Karpas-422 (cell line): ENCODE measurements around the gene RXFP3. TPM values are rescaled to one million over a fixed set of nuclear protein-coding genes. Genes with fewer than 3 reads are reported as not detected.

Experiments used
- DNase-seq: peaks from one replicate; pipeline ENCODE4 v3.0.0-alpha.2; 2015
- H2AFZ ChIP-seq: fragments of 200-600 bp; sonication (generic); 2 replicates; pipeline ENCODE4 v1.6.1; 2014; ENCODE audit warnings: antibody characterized with exemption, low read length, mixed read lengths
- H3K27ac ChIP-seq: fragments of 200-600 bp; sonication (generic); 2 replicates; pipeline ENCODE4 v1.5.1; 2014; ENCODE audit warnings: mild to moderate bottlenecking, low read length, moderate library complexity
- H3K27me3 ChIP-seq: fragments of 200-600 bp; sonication (generic); 2 replicates; pipeline ENCODE4 v1.6.1; 2014; ENCODE audit warnings: low read length, mixed read lengths
- H3K36me3 ChIP-seq: fragments of 200-600 bp; sonication (generic); 2 replicates; pipeline ENCODE4 v1.6.1; 2014; ENCODE audit warnings: low read length, mixed read lengths; ENCODE audit not compliant: insufficient read depth
- H3K4me1 ChIP-seq: fragments of 200-600 bp; sonication (generic); 2 replicates; pipeline ENCODE4 v1.6.1; 2014; ENCODE audit warnings: mild to moderate bottlenecking, low read length, mixed read lengths
- H3K4me2 ChIP-seq: fragments of 200-600 bp; sonication (generic); 2 replicates; pipeline ENCODE4 v1.6.1; 2014; ENCODE audit warnings: low read length, low read depth, mild to moderate bottlenecking; ENCODE audit not compliant: poor library complexity, severe bottlenecking
- H3K4me3 ChIP-seq: fragments of 200-600 bp; sonication (generic); 2 replicates; pipeline ENCODE4 v1.5.1; 2014; ENCODE audit warnings: mild to moderate bottlenecking, antibody characterized with exemption, low read length, mixed read lengths
- H3K79me2 ChIP-seq: fragments of 200-600 bp; sonication (generic); 2 replicates; pipeline ENCODE4 v1.6.1; 2014; ENCODE audit warnings: mild to moderate bottlenecking, low read length, mixed read lengths
- H3K9ac ChIP-seq: fragments of 200-600 bp; sonication (generic); 2 replicates; pipeline ENCODE4 v1.6.0; 2014; ENCODE audit warnings: low read length
- H3K9me2 ChIP-seq: fragments of 200-600 bp; sonication (generic), shearing (Covaris generic); replicated peaks from 2 replicates; pipeline ENCODE4 v1.6.0; 2014; ENCODE audit warnings: mild to moderate bottlenecking, low read length, moderate library complexity; ENCODE audit not compliant: insufficient read depth
- H3K9me3 ChIP-seq: fragments of 300-700, 200-600 bp; sonication (generic); 2 replicates; pipeline ENCODE4 v1.6.1; 2014; ENCODE audit warnings: low read length, mixed read lengths
- H4K20me1 ChIP-seq: fragments of 200-600 bp; sonication (generic); 2 replicates; pipeline ENCODE4 v1.6.1; 2014; ENCODE audit warnings: mild to moderate bottlenecking, antibody characterized with exemption, low read length, low read depth; ENCODE audit not compliant: insufficient read depth
- total RNA-seq: library from RNA; depleted of rRNA; stranded (reverse); fragments of >200 nt; shearing (Covaris generic); gene quantifications from 2 replicates; pipeline ENCODE4 v1.2.3, GENCODE V29; 2014; ENCODE audit warnings: low replicate concordance

Gene RXFP3
- total RNA-seq, 1 experiment from 2014 or later: not detected

GRCh38 chr5:33964132-33964700 lies 28.0 kb downstream of the RXFP3 start:
- no peak overlapping the region for H2AFZ ChIP-seq
- H3K9ac ChIP-seq: no peak overlapping the region
- no peaks in the 10 kb centered on the region for H4K20me1 ChIP-seq
- DNase-seq: no peak
- H3K4me2 ChIP-seq: no peak overlapping the region
- H3K27ac ChIP-seq: no peak overlapping the region
- no peaks in the 10 kb centered on the region for H3K9me3 ChIP-seq
- no peaks in the 10 kb centered on the region for H3K36me3 ChIP-seq
- no peak overlapping the region for H3K4me3 ChIP-seq
- H3K4me1 ChIP-seq: peaks cover 2% of the 10 kb centered on the region; the same call in 1 of the 2 replicates
- no peaks in the 10 kb centered on the region for H3K9me2 ChIP-seq
- H3K79me2 ChIP-seq: no peaks in the 10 kb centered on the region
- no peaks in the 10 kb centered on the region for H3K27me3 ChIP-seq

DNA sequence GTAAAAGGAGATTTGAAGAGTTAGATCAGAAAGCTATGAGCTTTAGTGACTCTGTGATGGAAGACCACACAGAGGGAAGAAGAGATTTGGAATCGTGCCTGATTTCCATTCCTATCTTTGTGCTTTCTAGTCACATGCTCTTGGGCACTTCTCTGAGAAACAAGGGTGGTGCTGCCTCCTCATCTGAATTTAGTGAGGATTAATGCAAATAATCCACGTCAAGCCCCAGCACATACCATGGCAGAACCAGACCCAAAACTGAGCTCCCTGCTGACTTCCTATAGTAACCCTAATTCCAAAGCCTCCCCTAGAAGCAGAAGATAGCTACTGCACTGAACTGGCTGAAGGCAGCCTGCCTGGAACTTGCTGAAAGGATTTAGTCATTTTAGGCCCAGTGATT lies 30.6 kb downstream of the RXFP3 start:
- Histone ChIP-seq H3K36me3 (no peaks in the 10 kb centered on the region), H3K79me2 (no peaks in the 10 kb centered on the region), H3K4me3 (no peak overlapping the region), H4K20me1 (no peaks in the 10 kb centered on the region), H3K9ac (no peak overlapping the region), H3K9me2 (no peaks in the 10 kb centered on the region), H3K27me3 (no peaks in the 10 kb centered on the region), H3K4me2 (no peak overlapping the region), H3K9me3 (no peaks in the 10 kb centered on the region), H3K4me1 (peaks cover 2% of the 10 kb centered on the region; the same call in 1 of the 2 replicates), H3K27ac (no peak overlapping the region), H2AFZ (no peak overlapping the region)
- DNase-seq: no peak

DNA sequence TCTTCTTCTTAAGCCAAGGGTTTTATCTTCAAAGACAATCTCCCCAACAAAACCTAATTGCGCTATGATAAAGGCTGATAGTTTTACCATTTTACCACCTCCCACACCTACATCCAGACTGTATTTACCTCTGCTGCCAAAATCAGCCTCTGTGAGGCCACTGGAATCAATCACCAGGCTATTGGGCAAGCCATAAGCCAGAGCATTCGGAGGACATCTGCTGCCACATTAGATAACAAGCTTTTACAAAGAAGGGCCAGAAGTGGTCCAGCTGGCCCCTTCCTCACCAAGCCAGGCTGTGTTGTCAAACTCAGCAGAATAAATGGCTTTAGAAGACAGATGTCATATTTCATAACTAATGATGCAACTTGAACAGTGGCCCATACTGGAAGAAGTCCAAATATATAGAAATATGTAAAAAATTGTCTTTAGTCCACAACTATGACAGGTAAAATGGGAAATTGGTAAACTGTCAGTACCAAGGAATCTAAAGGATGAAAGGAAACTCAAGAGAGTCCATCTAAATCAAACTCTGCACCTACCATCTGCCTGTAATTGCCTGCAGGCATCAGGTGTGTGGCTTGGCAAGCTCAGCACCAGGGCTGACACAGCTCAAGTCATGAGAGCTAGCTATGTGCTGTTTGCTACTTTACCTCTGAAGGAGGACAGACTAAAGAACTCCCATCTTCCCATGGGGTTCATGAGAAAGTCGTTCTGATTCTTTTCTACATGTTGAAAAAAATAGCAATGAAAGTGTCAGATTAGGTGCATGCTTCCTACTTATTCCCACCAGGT lies 32.2 kb downstream of the RXFP3 start:
- DNase-seq: no peak
- H3K79me2 ChIP-seq: no peaks in the 10 kb centered on the region
- H2AFZ ChIP-seq: no peak overlapping the region

GRCh38 chr5:33969572-33970452 lies 33.6 kb downstream of the RXFP3 start:
- no peak overlapping the region for H3K27ac ChIP-seq
- no peaks in the 10 kb centered on the region for H3K9me3 ChIP-seq
- H3K27me3 ChIP-seq: no peaks in the 10 kb centered on the region
- no peak overlapping the region for H2AFZ ChIP-seq
- peak; percentile 70 for DNase-seq
- H3K79me2 ChIP-seq: no peaks in the 10 kb centered on the region
- no peak overlapping the region for H3K4me3 ChIP-seq
- no peaks in the 10 kb centered on the region for H3K9me2 ChIP-seq
- no peak overlapping the region for H3K9ac ChIP-seq
- H3K4me2 ChIP-seq: no peak overlapping the region
- H4K20me1 ChIP-seq: no peaks in the 10 kb centered on the region
- peaks cover 2% of the 10 kb centered on the region; the same call in 1 of the 2 replicates for H3K4me1 ChIP-seq
- H3K36me3 ChIP-seq: no peaks in the 10 kb centered on the region

More for the DNA sequence above, 32.2 kb downstream of the RXFP3 start:
- no peaks in the 10 kb centered on the region for H3K9me3 ChIP-seq
- no peak overlapping the region for H3K27ac ChIP-seq
- H3K9ac ChIP-seq: no peak overlapping the region
- peaks cover 2% of the 10 kb centered on the region; the same call in 1 of the 2 replicates for H3K4me1 ChIP-seq
- no peak overlapping the region for H3K4me2 ChIP-seq
- no peaks in the 10 kb centered on the region for H3K9me2 ChIP-seq
- H4K20me1 ChIP-seq: no peaks in the 10 kb centered on the region
- no peaks in the 10 kb centered on the region for H3K36me3 ChIP-seq
- H3K27me3 ChIP-seq: no peaks in the 10 kb centered on the region
- H3K4me3 ChIP-seq: no peak overlapping the region

- no peak overlapping the region for H3K27ac ChIP-seq
- H3K27me3 ChIP-seq: no peaks in the 10 kb centered on the region
- DNase-seq: no peak
- no peaks in the 10 kb centered on the region for H3K9me3 ChIP-seq
- H3K4me1 ChIP-seq: no peaks in the 10 kb centered on the region
- no peaks in the 10 kb centered on the region for H3K79me2 ChIP-seq
- H3K4me3 ChIP-seq: no peak overlapping the region
- no peak overlapping the region for H3K4me2 ChIP-seq
- no peak overlapping the region for H3K9ac ChIP-seq
- H3K36me3 ChIP-seq: no peaks in the 10 kb centered on the region
- no peak overlapping the region for H2AFZ ChIP-seq
- no peaks in the 10 kb centered on the region for H3K9me2 ChIP-seq
- H4K20me1 ChIP-seq: no peaks in the 10 kb centered on the region
Measured at GRCh38 chr5:33973271-33973670, 37.1 kb downstream of the RXFP3 start.

DNA sequence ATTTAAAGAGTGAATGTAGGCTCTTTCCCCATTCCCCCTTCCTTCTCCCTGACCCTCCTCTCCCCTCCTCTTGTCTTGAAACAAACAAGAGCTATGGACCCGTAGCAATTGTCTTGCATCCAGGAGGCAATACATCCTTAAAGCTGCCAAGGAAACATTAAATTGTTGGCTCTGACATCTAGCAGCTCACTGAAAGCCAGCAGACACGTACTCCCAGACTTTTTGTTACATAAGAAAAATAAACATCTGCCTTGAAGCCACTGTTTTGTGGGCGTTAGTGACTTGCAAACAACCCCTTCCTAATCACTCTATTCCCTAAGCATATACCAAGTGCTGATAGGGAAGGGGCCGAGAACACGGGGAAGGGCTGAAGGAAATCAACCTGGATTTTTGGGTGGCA lies 39.7 kb downstream of the RXFP3 start:
- Histone ChIP-seq H3K4me2 (no peak overlapping the region), H3K9me3 (no peaks in the 10 kb centered on the region), H3K4me1 (no peaks in the 10 kb centered on the region), H3K4me3 (no peak overlapping the region), H3K27ac (no peak overlapping the region), H3K79me2 (no peaks in the 10 kb centered on the region), H3K9me2 (no peaks in the 10 kb centered on the region), H3K27me3 (no peaks in the 10 kb centered on the region), H3K36me3 (no peaks in the 10 kb centered on the region), H4K20me1 (no peaks in the 10 kb centered on the region), H3K9ac (no peak overlapping the region), H2AFZ (no peak overlapping the region)
- no peak for DNase-seq

DNA sequence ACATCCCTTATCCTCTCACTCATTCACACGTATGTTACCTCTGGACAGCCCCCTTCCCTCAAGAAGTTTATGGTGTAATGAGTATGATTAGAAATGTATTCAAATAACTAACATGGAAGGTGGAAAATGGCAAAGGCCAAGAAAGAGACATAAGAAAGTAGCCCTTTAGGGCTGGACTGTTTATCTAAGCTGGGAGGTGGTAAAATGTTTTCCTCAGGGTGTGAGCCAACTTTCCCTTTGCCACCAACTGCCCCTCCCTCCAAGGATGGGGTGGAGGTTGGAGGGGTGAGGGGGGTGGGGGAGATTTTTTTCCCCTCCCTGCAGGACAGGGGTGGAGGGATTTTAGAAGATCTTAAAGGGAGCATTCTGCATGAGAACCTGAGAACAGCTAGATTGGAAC lies 40.1 kb downstream of the RXFP3 start:
- no peaks in the 10 kb centered on the region for H3K36me3 ChIP-seq
- H3K27ac ChIP-seq: no peak overlapping the region
- no peak overlapping the region for H2AFZ ChIP-seq
- H3K9me2 ChIP-seq: no peaks in the 10 kb centered on the region
- no peak overlapping the region for H3K9ac ChIP-seq
- no peaks in the 10 kb centered on the region for H3K79me2 ChIP-seq
- no peak overlapping the region for H3K4me3 ChIP-seq
- H3K4me2 ChIP-seq: no peak overlapping the region
- no peaks in the 10 kb centered on the region for H3K4me1 ChIP-seq
- H3K27me3 ChIP-seq: no peaks in the 10 kb centered on the region
- no peaks in the 10 kb centered on the region for H3K9me3 ChIP-seq
- no peak for DNase-seq
- no peaks in the 10 kb centered on the region for H4K20me1 ChIP-seq

DNA sequence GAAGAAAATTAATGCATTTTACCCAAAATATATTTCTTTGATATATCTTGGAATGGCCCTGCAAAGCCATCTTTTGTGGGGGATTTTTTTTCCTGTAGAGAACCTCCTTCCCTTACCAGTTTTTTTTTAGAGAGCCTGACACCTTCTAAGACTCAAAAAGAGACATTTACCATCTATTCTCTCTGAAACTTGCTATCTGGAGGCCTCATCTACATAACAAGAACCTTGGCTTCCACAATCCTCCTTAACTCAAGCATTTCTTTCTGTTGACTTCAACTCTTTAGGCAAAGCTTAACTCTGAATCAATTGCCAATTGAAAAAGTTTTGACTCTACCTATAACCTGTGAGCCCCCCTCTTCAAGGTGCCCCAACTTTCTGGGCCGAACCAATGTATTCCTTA lies 42.1 kb downstream of the RXFP3 start:
- Histone ChIP-seq H3K4me3 (no peak overlapping the region), H3K36me3 (no peaks in the 10 kb centered on the region), H3K79me2 (no peaks in the 10 kb centered on the region), H3K27me3 (no peaks in the 10 kb centered on the region), H3K4me2 (no peak overlapping the region), H4K20me1 (no peaks in the 10 kb centered on the region), H3K4me1 (no peaks in the 10 kb centered on the region), H3K9ac (no peak overlapping the region), H2AFZ (no peak overlapping the region), H3K27ac (no peak overlapping the region), H3K9me2 (no peaks in the 10 kb centered on the region), H3K9me3 (no peaks in the 10 kb centered on the region)
- DNase-seq: no peak
